GM20000 (cell line): ENCODE measurements around the gene SEPTIN2.

Experiments used
- DNase-seq: peaks from one replicate; pipeline ENCODE4 v3.0.0; 2012; ENCODE audit warnings: low spot score
- CTCF ChIP-seq: IDR thresholded peaks from 2 replicates; pipeline ENCODE4 v1.5.1; 2012; ENCODE audit warnings: mild to moderate bottlenecking, control low read depth; ENCODE audit errors: extremely low read depth, missing control alignments

Gene SEPTIN2

GRCh38 chr2:241279413-241279812 lies 36.3 kb upstream of the SEPTIN2 start:
- no peak for DNase-seq
- no peak for TF ChIP-seq CTCF

GRCh38 chr2:241279828-241280227 lies 35.9 kb upstream of the SEPTIN2 start:
- DNase-seq = no peak
- no peak for TF ChIP-seq CTCF

- DNase-seq = no peak
- no peak for TF ChIP-seq CTCF
Observed at GRCh38 chr2:241280291-241280690, 35.4 kb upstream of the SEPTIN2 start.

GRCh38 chr2:241282555-241282954 lies 33.2 kb upstream of the SEPTIN2 start:
- no peak for TF ChIP-seq CTCF
- DNase-seq = no peak

- no peak for TF ChIP-seq CTCF
- no peak for DNase-seq
Observed at GRCh38 chr2:241285596-241285995, 30.1 kb upstream of the SEPTIN2 start.

GRCh38 chr2:241286348-241287090 lies 29.2 kb upstream of the SEPTIN2 start:
- DNase-seq = no peak
- TF ChIP-seq CTCF = no peak

- TF ChIP-seq CTCF = no peak
Observed at GRCh38 chr2:241288324-241288888, 27.3 kb upstream of the SEPTIN2 start.

More at GRCh38 chr2:241288324-241288888, 27.3 kb upstream of the SEPTIN2 start:
- no peak for DNase-seq
